GM12878 (cell line): ENCODE data around the gene ZNF496. TPM values are rescaled to one million over a fixed set of nuclear protein-coding genes. Genes with fewer than 3 reads are reported as not detected.
A peak's percentile ranks its signal among the peaks of the same experiment; 100 is the strongest.

Experiments
- EED ChIP-seq: sonication (generic); IDR thresholded peaks from 2 replicates; pipeline ENCODE4 v1.6.1; 2016; ENCODE audit warnings: antibody characterized with exemption, low read depth
- EZH2 ChIP-seq: IDR thresholded peaks from 2 replicates; pipeline ENCODE4 v1.6.1; 2012; ENCODE audit warnings: low read depth, mild to moderate bottlenecking, control low read depth, inconsistent platforms, low read length, borderline replicate concordance; ENCODE audit not compliant: control insufficient read depth
- GATAD2B ChIP-seq: fragments of 450-650 bp; conservative IDR thresholded peaks from 2 replicates; pipeline ENCODE4 v1.6.1; 2017; ENCODE audit warnings: low read depth, mild to moderate bottlenecking, moderate library complexity
- MXI1 ChIP-seq: fragments of 150-350 bp; IDR thresholded peaks from 2 replicates; pipeline ENCODE4 v1.6.1; 2011; ENCODE audit warnings: low read depth, mild to moderate bottlenecking, inconsistent platforms, low read length, improper control_type of control experiment
- POLR2AphosphoS5 ChIP-seq: IDR thresholded peaks from 2 replicates; pipeline ENCODE4 v1.6.1; 2011; ENCODE audit warnings: mild to moderate bottlenecking, low read length, inconsistent platforms
- SREBF2 ChIP-seq: IDR thresholded peaks from 2 replicates; pipeline ENCODE4 v1.6.1; 2012; ENCODE audit warnings: mild to moderate bottlenecking, low read length
- TARDBP ChIP-seq: IDR thresholded peaks from 2 replicates; pipeline ENCODE4 v1.6.1; 2016; ENCODE audit warnings: borderline replicate concordance
- ZNF24 ChIP-seq: fragments of 450-650 bp; IDR thresholded peaks from 2 replicates; pipeline ENCODE4 v1.6.1; 2017; ENCODE audit warnings: antibody characterized with exemption, mild to moderate bottlenecking
- ZSCAN29 ChIP-seq: fragments of 450-650 bp; IDR thresholded peaks from 2 replicates; pipeline ENCODE4 v1.6.1; 2017; ENCODE audit warnings: mild to moderate bottlenecking, moderate library complexity
- polyA plus RNA-seq, 11 experiments: library from polyadenylated mRNA; depleted of rRNA in 4 of 11; unstranded in 6 of 11; stranded (reverse) in 5 of 11; fragments of >200 nt; fragmentation: Nextera tagmentation in 4 of 11; fragmentation: Illumina TruSeq in 1 of 11; extraction: Ambion mirVana in 4 of 11; extraction: Trizol in 1 of 11; gene quantifications; 1 replicate in 1 of 11; 2 replicates in 10 of 11; pipeline versions ENCODE4 v1.2.1 to v1.2.3, GENCODE V29; 2011 to 2016; ENCODE audit warnings: inconsistent platforms in 2 of 11, missing spikeins in 2 of 11, low read depth in 1 of 11
- total RNA-seq, 4 experiments: library from RNA; depleted of rRNA in 3 of 4; stranded (reverse); fragments of >200 nt in 3 of 4; fragmentation: Illumina TruSeq in 1 of 4; extraction: Trizol in 1 of 4; gene quantifications; 2 replicates each; pipeline versions ENCODE4 v1.2.1 to v1.2.3, GENCODE V29; 2013 to 2021
- TF ChIP-seq, protein P1 (sequence below): fragments of 450-650 bp; IDR thresholded peaks from 2 replicates; pipeline ENCODE4 v1.6.1; 2017; ENCODE audit warnings: antibody characterized with exemption, mild to moderate bottlenecking, moderate library complexity
- TF ChIP-seq, protein P2 (sequence below): fragments of 450-650 bp; IDR thresholded peaks from 2 replicates; pipeline ENCODE4 v1.6.1; 2017; ENCODE audit warnings: mild to moderate bottlenecking, moderate library complexity
- TF ChIP-seq, protein P3 (sequence below): IDR thresholded peaks from 2 replicates; pipeline ENCODE4 v1.6.1; 2011; ENCODE audit warnings: mild to moderate bottlenecking, low read depth, low read length, moderate library complexity; ENCODE audit not compliant: insufficient replicate concordance
- TF ChIP-seq, protein P4 (sequence below): IDR thresholded peaks from 2 replicates; pipeline ENCODE4 v1.6.1; 2012; ENCODE audit warnings: low read length, inconsistent platforms
- TF ChIP-seq, protein P5 (sequence below): fragments of 450-650 bp; IDR thresholded peaks from 2 replicates; pipeline ENCODE4 v1.6.1; 2017; ENCODE audit warnings: mild to moderate bottlenecking, moderate library complexity
- TF ChIP-seq, protein P6 (sequence below): fragments of 450-650 bp; IDR thresholded peaks from 2 replicates; pipeline ENCODE4 v1.6.1; 2014; ENCODE audit warnings: mild to moderate bottlenecking

ZNF496 gene
- total and polyA plus RNA-seq, 10 of the 15 experiments (the other 5 are each of a cell fraction or from before 2014, with no cell fraction given), result 1.6 to 26.4 (median 12.5) TPM

DNA sequence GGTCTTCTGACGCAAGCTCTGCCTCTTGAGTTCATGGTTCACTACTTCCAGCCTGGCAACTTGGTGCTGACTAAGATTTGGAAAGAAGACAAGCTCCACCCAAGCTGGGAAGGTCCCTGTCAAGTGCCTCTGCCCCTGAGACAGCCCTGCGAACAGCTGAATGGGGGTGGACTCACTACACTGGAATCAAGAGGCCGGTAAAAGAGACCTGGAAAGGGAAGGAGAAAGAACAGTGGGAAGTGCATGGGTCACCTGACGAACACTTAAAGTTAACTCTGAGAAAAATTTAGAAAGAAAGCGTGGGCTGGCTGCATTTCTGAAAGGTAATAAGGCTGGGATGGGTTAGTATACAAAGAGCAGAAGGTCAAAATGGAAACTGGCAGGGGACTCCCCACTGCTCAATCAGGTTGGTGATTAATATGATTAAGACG is 26.1 kb upstream of the ZNF496 start (continued):
- TF ChIP-seq, protein P1, sequence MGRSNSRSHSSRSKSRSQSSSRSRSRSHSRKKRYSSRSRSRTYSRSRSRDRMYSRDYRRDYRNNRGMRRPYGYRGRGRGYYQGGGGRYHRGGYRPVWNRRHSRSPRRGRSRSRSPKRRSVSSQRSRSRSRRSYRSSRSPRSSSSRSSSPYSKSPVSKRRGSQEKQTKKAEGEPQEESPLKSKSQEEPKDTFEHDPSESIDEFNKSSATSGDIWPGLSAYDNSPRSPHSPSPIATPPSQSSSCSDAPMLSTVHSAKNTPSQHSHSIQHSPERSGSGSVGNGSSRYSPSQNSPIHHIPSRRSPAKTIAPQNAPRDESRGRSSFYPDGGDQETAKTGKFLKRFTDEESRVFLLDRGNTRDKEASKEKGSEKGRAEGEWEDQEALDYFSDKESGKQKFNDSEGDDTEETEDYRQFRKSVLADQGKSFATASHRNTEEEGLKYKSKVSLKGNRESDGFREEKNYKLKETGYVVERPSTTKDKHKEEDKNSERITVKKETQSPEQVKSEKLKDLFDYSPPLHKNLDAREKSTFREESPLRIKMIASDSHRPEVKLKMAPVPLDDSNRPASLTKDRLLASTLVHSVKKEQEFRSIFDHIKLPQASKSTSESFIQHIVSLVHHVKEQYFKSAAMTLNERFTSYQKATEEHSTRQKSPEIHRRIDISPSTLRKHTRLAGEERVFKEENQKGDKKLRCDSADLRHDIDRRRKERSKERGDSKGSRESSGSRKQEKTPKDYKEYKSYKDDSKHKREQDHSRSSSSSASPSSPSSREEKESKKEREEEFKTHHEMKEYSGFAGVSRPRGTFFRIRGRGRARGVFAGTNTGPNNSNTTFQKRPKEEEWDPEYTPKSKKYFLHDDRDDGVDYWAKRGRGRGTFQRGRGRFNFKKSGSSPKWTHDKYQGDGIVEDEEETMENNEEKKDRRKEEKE, result no peak
- TF ChIP-seq EZH2 (no peak), ZNF24 (no peak), TARDBP (no peak), POLR2AphosphoS5 (no peak), MXI1 (no peak), ZSCAN29 (no peak), EED (peak; percentile 91), GATAD2B (peak; percentile 51; the same call in 1 of the 2 replicates), SREBF2 (no peak)
- TF ChIP-seq, protein P2, sequence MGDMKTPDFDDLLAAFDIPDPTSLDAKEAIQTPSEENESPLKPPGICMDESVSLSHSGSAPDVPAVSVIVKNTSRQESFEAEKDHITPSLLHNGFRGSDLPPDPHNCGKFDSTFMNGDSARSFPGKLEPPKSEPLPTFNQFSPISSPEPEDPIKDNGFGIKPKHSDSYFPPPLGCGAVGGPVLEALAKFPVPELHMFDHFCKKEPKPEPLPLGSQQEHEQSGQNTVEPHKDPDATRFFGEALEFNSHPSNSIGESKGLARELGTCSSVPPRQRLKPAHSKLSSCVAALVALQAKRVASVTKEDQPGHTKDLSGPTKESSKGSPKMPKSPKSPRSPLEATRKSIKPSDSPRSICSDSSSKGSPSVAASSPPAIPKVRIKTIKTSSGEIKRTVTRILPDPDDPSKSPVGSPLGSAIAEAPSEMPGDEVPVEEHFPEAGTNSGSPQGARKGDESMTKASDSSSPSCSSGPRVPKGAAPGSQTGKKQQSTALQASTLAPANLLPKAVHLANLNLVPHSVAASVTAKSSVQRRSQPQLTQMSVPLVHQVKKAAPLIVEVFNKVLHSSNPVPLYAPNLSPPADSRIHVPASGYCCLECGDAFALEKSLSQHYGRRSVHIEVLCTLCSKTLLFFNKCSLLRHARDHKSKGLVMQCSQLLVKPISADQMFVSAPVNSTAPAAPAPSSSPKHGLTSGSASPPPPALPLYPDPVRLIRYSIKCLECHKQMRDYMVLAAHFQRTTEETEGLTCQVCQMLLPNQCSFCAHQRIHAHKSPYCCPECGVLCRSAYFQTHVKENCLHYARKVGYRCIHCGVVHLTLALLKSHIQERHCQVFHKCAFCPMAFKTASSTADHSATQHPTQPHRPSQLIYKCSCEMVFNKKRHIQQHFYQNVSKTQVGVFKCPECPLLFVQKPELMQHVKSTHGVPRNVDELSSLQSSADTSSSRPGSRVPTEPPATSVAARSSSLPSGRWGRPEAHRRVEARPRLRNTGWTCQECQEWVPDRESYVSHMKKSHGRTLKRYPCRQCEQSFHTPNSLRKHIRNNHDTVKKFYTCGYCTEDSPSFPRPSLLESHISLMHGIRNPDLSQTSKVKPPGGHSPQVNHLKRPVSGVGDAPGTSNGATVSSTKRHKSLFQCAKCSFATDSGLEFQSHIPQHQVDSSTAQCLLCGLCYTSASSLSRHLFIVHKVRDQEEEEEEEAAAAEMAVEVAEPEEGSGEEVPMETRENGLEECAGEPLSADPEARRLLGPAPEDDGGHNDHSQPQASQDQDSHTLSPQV, result no peak
- TF ChIP-seq, protein P3, sequence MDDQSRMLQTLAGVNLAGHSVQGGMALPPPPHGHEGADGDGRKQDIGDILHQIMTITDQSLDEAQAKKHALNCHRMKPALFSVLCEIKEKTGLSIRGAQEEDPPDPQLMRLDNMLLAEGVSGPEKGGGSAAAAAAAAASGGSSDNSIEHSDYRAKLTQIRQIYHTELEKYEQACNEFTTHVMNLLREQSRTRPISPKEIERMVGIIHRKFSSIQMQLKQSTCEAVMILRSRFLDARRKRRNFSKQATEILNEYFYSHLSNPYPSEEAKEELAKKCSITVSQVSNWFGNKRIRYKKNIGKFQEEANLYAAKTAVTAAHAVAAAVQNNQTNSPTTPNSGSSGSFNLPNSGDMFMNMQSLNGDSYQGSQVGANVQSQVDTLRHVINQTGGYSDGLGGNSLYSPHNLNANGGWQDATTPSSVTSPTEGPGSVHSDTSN, result peak; percentile 35
- TF ChIP-seq, protein P4, sequence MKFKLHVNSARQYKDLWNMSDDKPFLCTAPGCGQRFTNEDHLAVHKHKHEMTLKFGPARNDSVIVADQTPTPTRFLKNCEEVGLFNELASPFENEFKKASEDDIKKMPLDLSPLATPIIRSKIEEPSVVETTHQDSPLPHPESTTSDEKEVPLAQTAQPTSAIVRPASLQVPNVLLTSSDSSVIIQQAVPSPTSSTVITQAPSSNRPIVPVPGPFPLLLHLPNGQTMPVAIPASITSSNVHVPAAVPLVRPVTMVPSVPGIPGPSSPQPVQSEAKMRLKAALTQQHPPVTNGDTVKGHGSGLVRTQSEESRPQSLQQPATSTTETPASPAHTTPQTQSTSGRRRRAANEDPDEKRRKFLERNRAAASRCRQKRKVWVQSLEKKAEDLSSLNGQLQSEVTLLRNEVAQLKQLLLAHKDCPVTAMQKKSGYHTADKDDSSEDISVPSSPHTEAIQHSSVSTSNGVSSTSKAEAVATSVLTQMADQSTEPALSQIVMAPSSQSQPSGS, result 0 out of 2 replicates have a peak, but pooled peaks have one; percentile 61
- TF ChIP-seq, protein P5, sequence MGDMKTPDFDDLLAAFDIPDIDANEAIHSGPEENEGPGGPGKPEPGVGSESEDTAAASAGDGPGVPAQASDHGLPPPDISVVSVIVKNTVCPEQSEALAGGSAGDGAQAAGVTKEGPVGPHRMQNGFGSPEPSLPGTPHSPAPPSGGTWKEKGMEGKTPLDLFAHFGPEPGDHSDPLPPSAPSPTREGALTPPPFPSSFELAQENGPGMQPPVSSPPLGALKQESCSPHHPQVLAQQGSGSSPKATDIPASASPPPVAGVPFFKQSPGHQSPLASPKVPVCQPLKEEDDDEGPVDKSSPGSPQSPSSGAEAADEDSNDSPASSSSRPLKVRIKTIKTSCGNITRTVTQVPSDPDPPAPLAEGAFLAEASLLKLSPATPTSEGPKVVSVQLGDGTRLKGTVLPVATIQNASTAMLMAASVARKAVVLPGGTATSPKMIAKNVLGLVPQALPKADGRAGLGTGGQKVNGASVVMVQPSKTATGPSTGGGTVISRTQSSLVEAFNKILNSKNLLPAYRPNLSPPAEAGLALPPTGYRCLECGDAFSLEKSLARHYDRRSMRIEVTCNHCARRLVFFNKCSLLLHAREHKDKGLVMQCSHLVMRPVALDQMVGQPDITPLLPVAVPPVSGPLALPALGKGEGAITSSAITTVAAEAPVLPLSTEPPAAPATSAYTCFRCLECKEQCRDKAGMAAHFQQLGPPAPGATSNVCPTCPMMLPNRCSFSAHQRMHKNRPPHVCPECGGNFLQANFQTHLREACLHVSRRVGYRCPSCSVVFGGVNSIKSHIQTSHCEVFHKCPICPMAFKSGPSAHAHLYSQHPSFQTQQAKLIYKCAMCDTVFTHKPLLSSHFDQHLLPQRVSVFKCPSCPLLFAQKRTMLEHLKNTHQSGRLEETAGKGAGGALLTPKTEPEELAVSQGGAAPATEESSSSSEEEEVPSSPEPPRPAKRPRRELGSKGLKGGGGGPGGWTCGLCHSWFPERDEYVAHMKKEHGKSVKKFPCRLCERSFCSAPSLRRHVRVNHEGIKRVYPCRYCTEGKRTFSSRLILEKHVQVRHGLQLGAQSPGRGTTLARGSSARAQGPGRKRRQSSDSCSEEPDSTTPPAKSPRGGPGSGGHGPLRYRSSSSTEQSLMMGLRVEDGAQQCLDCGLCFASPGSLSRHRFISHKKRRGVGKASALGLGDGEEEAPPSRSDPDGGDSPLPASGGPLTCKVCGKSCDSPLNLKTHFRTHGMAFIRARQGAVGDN, result no peak; the same call in none of the 2 replicates
- TF ChIP-seq, protein P6, sequence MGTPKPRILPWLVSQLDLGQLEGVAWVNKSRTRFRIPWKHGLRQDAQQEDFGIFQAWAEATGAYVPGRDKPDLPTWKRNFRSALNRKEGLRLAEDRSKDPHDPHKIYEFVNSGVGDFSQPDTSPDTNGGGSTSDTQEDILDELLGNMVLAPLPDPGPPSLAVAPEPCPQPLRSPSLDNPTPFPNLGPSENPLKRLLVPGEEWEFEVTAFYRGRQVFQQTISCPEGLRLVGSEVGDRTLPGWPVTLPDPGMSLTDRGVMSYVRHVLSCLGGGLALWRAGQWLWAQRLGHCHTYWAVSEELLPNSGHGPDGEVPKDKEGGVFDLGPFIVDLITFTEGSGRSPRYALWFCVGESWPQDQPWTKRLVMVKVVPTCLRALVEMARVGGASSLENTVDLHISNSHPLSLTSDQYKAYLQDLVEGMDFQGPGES, result no peak
